HEK293 (cell line): ENCODE results near the gene BSDC1.

Experiments used
- CTCF ChIA-PET: fragments of 350-600 bp; formaldehyde crosslinking; extraction: SDS; loops from one replicate; lab custom pipeline; 2021; ENCODE audit warnings: antibody characterized with exemption; lab: Yijun Ruan, JAX
- POLR2A ChIA-PET: fragments of 300-600 bp; formaldehyde crosslinking; extraction: SDS; loops from one replicate; lab custom pipeline; 2020; ENCODE audit warnings: antibody characterized with exemption, inconsistent platforms; lab: Yijun Ruan, JAX
- H3K27ac ChIP-seq: fragments of 200-500 bp; sonication (Bioruptor generic); 2 replicates; pipeline ENCODE4 v1.5.1; 2014; ENCODE audit warnings: low read depth, low read length, control low read depth, inconsistent platforms; ENCODE audit errors: extremely low read depth
- H3K36me3 ChIP-seq, 2 experiments: fragments of 200-500 bp in 1 of 2; sonication (Bioruptor generic) in 1 of 2; 1 replicate in 1 of 2; 2 replicates in 1 of 2; pipeline ENCODE4 v1.5.1; 2014 to 2017; ENCODE audit warnings: inconsistent platforms in 2 of 2, low read length in 2 of 2; ENCODE audit not compliant: control insufficient read depth in 2 of 2, insufficient read depth in 1 of 2
- H3K4me1 ChIP-seq: fragments of 200-500 bp; sonication (Bioruptor generic); 2 replicates; pipeline ENCODE4 v1.5.1; 2014; ENCODE audit warnings: mild to moderate bottlenecking, low read length, inconsistent platforms; ENCODE audit not compliant: control insufficient read depth, insufficient read depth
- H3K4me3 ChIP-seq: 2 replicates; pipeline ENCODE4 v1.5.1; 2011; ENCODE audit warnings: low read depth, mild to moderate bottlenecking, control low read depth, low read length, moderate library complexity
- H3K9me3 ChIP-seq: fragments of 200-500 bp; sonication (Bioruptor generic); 2 replicates; pipeline ENCODE4 v1.5.1; 2014; ENCODE audit warnings: low read depth, low read length, inconsistent platforms; ENCODE audit not compliant: control insufficient read depth, insufficient read depth
- GLI4 ChIP-seq: fragments of 450-650 bp; formaldehyde crosslinking; IDR thresholded peaks from 2 replicates; pipeline ENCODE4 v1.5.1; 2016; ENCODE audit warnings: missing biosample characterization, missing genetic modification characterization
- KLF7 ChIP-seq: fragments of 450-650 bp; formaldehyde crosslinking; IDR thresholded peaks from 2 replicates; pipeline ENCODE4 v1.5.1; 2016; ENCODE audit warnings: missing biosample characterization, missing genetic modification characterization, borderline replicate concordance
- ZBTB8A ChIP-seq: fragments of 450-650 bp; formaldehyde crosslinking; IDR thresholded peaks from 2 replicates; pipeline ENCODE4 v1.5.1; 2016; ENCODE audit warnings: missing biosample characterization, missing genetic modification characterization
- ZFP69B ChIP-seq: fragments of 450-650 bp; formaldehyde crosslinking; IDR thresholded peaks from 2 replicates; pipeline ENCODE4 v1.5.1; 2016; ENCODE audit warnings: missing biosample characterization, missing genetic modification characterization
- ZNF114 ChIP-seq: fragments of 450-650 bp; formaldehyde crosslinking; IDR thresholded peaks from 2 replicates; pipeline ENCODE4 v1.5.0; 2017; ENCODE audit warnings: missing biosample characterization, missing genetic modification characterization
- ZNF132 ChIP-seq: fragments of 450-650 bp; formaldehyde crosslinking; IDR thresholded peaks from 2 replicates; pipeline ENCODE4 v1.5.1; 2017; ENCODE audit warnings: missing biosample characterization, missing genetic modification characterization, borderline replicate concordance
- ZNF16 ChIP-seq: fragments of 450-650 bp; formaldehyde crosslinking; IDR thresholded peaks from 2 replicates; pipeline ENCODE4 v1.5.1; 2016; ENCODE audit warnings: low read depth, missing biosample characterization, missing genetic modification characterization
- ZNF23 ChIP-seq: fragments of 450-650 bp; formaldehyde crosslinking; IDR thresholded peaks from 2 replicates; pipeline ENCODE4 v1.5.1; 2016; ENCODE audit warnings: missing biosample characterization, missing genetic modification characterization, borderline replicate concordance
- ZNF24 ChIP-seq: fragments of 450-650 bp; formaldehyde crosslinking; IDR thresholded peaks from 2 replicates; pipeline ENCODE4 v1.5.1; 2016; ENCODE audit warnings: missing biosample characterization, missing genetic modification characterization
- ZNF324 ChIP-seq: fragments of 450-650 bp; formaldehyde crosslinking; IDR thresholded peaks from 2 replicates; pipeline ENCODE4 v1.5.1; 2016; ENCODE audit warnings: missing biosample characterization, missing genetic modification characterization
- ZNF354C ChIP-seq: fragments of 450-650 bp; formaldehyde crosslinking; IDR thresholded peaks from 2 replicates; pipeline ENCODE4 v1.5.1; 2016; ENCODE audit warnings: missing biosample characterization, missing genetic modification characterization, low read depth, borderline replicate concordance
- ZNF366 ChIP-seq: fragments of 450-650 bp; formaldehyde crosslinking; conservative IDR thresholded peaks from 2 replicates; pipeline ENCODE4 v1.5.1; 2016; ENCODE audit warnings: missing biosample characterization, missing genetic modification characterization
- ZNF391 ChIP-seq: fragments of 450-650 bp; formaldehyde crosslinking; IDR thresholded peaks from 2 replicates; pipeline ENCODE4 v1.5.1; 2016; ENCODE audit warnings: low read depth, missing biosample characterization, missing genetic modification characterization, borderline replicate concordance
- ZNF513 ChIP-seq: fragments of 450-650 bp; IDR thresholded peaks from 2 replicates; pipeline ENCODE4 v1.5.1; 2018; ENCODE audit warnings: missing biosample characterization, missing genetic modification characterization
- ZNF530 ChIP-seq: fragments of 450-650 bp; formaldehyde crosslinking; IDR thresholded peaks from 2 replicates; pipeline ENCODE4 v1.5.1; 2016; ENCODE audit warnings: low read depth, missing biosample characterization, missing genetic modification characterization
- ZNF544 ChIP-seq: fragments of 450-650 bp; formaldehyde crosslinking; IDR thresholded peaks from 2 replicates; pipeline ENCODE4 v1.5.0; 2017; ENCODE audit warnings: missing biosample characterization, missing genetic modification characterization
- ZNF585B ChIP-seq: fragments of 450-650 bp; formaldehyde crosslinking; IDR thresholded peaks from 2 replicates; pipeline ENCODE4 v1.5.1; 2016; ENCODE audit warnings: missing biosample characterization, missing genetic modification characterization
- ZNF600 ChIP-seq: fragments of 450-650 bp; formaldehyde crosslinking; IDR thresholded peaks from 2 replicates; pipeline ENCODE4 v1.5.1; 2016; ENCODE audit warnings: missing biosample characterization, missing genetic modification characterization
- ZNF670 ChIP-seq: fragments of 450-650 bp; formaldehyde crosslinking; IDR thresholded peaks from 2 replicates; pipeline ENCODE4 v1.5.1; 2016; ENCODE audit warnings: missing biosample characterization, missing genetic modification characterization, low read depth
- ZNF701 ChIP-seq: fragments of 450-650 bp; formaldehyde crosslinking; IDR thresholded peaks from 2 replicates; pipeline ENCODE4 v1.5.1; 2016; ENCODE audit warnings: missing biosample characterization, missing genetic modification characterization
- ZNF777 ChIP-seq: fragments of 450-650 bp; formaldehyde crosslinking; IDR thresholded peaks from 2 replicates; pipeline ENCODE4 v1.5.1; 2017; ENCODE audit warnings: missing biosample characterization, missing genetic modification characterization, borderline replicate concordance
- ZNF830 ChIP-seq: fragments of 450-650 bp; IDR thresholded peaks from 2 replicates; pipeline ENCODE4 v1.5.0; 2018; ENCODE audit warnings: missing biosample characterization, missing genetic modification characterization, low read depth, mild to moderate bottlenecking, moderate library complexity
- ZNF843 ChIP-seq: fragments of 450-650 bp; formaldehyde crosslinking; IDR thresholded peaks from 2 replicates; pipeline ENCODE4 v1.5.1; 2016; ENCODE audit warnings: missing biosample characterization, missing genetic modification characterization
- ZSCAN18 ChIP-seq: fragments of 450-650 bp; formaldehyde crosslinking; IDR thresholded peaks from 2 replicates; pipeline ENCODE4 v1.5.1; 2016; ENCODE audit warnings: missing biosample characterization, missing genetic modification characterization
- ZSCAN23 ChIP-seq: fragments of 450-650 bp; formaldehyde crosslinking; IDR thresholded peaks from 2 replicates; pipeline ENCODE4 v1.5.1; 2016; ENCODE audit warnings: missing biosample characterization, missing genetic modification characterization
- TF ChIP-seq, protein P1 (sequence below): fragments of 450-650 bp; formaldehyde crosslinking; IDR thresholded peaks from 2 replicates; pipeline ENCODE4 v1.5.1; 2016; ENCODE audit warnings: missing biosample characterization, missing genetic modification characterization, borderline replicate concordance
- TF ChIP-seq, protein P2 (sequence below): IDR thresholded peaks from 2 replicates; pipeline ENCODE4 v1.6.1; 2011; ENCODE audit warnings: mild to moderate bottlenecking, low read depth, low read length, borderline replicate concordance

Gene BSDC1

GRCh38 chr1:32330558-32331151 is 63.6 kb downstream of the BSDC1 start:
- CTCF ChIA-PET: interaction anchor here (0.6 to 1.5 kb wide), 4 partner anchors 16 to 190 kb away, joined by 4 to 6 read pairs (median 5); partner anchors contain the start of gene FAM167B
- no peak overlapping the region for H3K4me3 ChIP-seq
- H3K9me3 ChIP-seq: no peaks in the 10 kb centered on the region
- POLR2A ChIA-PET: interaction anchor here (0.6 to 3.2 kb wide), 3 partner anchors 29 to 92 kb away, joined by 3 to 13 read pairs (median 5); partner anchors contain the start of gene HDAC1
- no peak for TF ChIP-seq ZNF23
- no peak for TF ChIP-seq ZNF324 (tag by site-specific recombination)
- no peak for TF ChIP-seq ZNF777 (tag by site-specific recombination)
- no peak for TF ChIP-seq ZNF391
- no peak for TF ChIP-seq ZBTB8A (tag by site-specific recombination)
- TF ChIP-seq ZNF600 (tag by site-specific recombination): peak; percentile 61
- H3K36me3 ChIP-seq: peaks cover 15 to 92% of the 10 kb centered on the region in 2 experiments
- H3K4me1 ChIP-seq: no peaks in the 10 kb centered on the region
- no peak overlapping the region for H3K27ac ChIP-seq

DNA sequence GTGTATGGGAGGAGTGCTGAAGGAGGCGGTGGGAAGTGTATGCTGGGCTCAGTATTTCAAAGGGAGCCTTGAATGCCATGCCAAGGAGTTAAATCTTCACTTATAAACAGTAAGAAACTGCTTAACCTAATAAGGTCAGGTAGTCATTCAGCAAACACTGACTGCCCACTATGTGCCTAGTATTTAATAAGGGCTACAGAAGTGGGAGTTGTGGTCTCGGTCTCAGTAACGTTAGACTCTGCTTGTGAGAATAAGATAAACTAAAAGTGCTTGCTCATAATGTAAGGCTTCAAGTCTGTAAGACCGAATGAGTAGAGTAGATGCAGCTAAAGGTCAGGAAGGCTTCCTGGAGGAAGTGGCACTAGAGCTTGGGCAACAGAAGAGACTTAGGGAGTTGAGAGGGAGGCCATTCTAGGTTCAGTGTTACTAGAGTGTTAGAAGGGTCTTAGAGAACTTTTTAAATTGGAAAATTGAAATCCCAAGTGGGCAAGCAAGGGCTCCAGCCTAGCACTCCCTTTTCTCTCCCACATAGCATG is 64.2 kb downstream of the BSDC1 start:
- TF ChIP-seq ZNF16 (tag by site-specific recombination): no peak
- no peak for TF ChIP-seq ZNF114 (tag by site-specific recombination)
- TF ChIP-seq, protein P1, sequence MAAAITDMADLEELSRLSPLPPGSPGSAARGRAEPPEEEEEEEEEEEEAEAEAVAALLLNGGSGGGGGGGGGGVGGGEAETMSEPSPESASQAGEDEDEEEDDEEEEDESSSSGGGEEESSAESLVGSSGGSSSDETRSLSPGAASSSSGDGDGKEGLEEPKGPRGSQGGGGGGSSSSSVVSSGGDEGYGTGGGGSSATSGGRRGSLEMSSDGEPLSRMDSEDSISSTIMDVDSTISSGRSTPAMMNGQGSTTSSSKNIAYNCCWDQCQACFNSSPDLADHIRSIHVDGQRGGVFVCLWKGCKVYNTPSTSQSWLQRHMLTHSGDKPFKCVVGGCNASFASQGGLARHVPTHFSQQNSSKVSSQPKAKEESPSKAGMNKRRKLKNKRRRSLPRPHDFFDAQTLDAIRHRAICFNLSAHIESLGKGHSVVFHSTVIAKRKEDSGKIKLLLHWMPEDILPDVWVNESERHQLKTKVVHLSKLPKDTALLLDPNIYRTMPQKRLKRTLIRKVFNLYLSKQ (tag by site-specific recombination): no peak
- TF ChIP-seq ZNF701 (tag by site-specific recombination): no peak
- no peak for TF ChIP-seq ZNF132 (tag by site-specific recombination)
- TF ChIP-seq GLI4 (tag by site-specific recombination): 0 out of 2 replicates have a peak, but pooled peaks have one; percentile 40
- TF ChIP-seq ZNF843 (tag by site-specific recombination): no peak
- no peaks in the 10 kb centered on the region for H3K4me1 ChIP-seq
- no peaks in the 10 kb centered on the region for H3K9me3 ChIP-seq
- H3K4me3 ChIP-seq: no peak overlapping the region
- ChIA-PET POLR2A (interaction anchor here (0.6 kb wide), 1 partner anchor 93 kb away, joined by 3 read pairs; no protein-coding TSS in a partner anchor), CTCF (interaction anchor here (0.7 to 1.5 kb wide), 3 partner anchors 82 to 114 kb away, joined by 3 to 4 read pairs (median 3); partner anchors contain the start of gene FAM167B)
- H3K27ac ChIP-seq: no peak overlapping the region
- peaks cover 17 to 98% of the 10 kb centered on the region in 2 experiments for H3K36me3 ChIP-seq

DNA sequence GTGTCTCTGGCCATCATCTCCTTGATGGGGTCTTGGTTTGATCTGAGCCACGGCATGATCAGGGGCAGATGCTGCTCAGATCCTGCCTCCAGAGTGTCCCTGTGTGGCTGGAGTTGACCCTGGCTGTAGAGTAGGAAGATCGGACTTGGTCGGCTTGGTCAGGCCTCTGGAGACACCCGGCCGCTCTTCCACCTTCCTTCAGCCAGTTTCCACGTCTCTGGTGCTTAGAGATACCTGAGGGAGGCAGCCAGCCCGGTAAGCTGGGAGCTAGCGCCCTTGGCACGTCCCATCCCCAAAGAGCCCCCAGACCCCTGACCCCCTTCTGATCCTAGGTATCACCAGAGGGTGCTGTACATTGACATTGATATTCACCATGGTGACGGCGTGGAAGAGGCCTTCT is 67.0 kb downstream of the BSDC1 start:
- H3K27ac ChIP-seq: no peak overlapping the region
- H3K4me3 ChIP-seq: no peak overlapping the region
- no peaks in the 10 kb centered on the region for H3K9me3 ChIP-seq
- ChIA-PET CTCF (no interaction called here), POLR2A (no interaction called here)
- peaks cover 21 to 96% of the 10 kb centered on the region in 2 experiments for H3K36me3 ChIP-seq
- no peaks in the 10 kb centered on the region for H3K4me1 ChIP-seq
- no peak for TF ChIP-seq ZNF544 (tag by site-specific recombination)
- TF ChIP-seq ZNF585B: no peak
- TF ChIP-seq, protein P2, sequence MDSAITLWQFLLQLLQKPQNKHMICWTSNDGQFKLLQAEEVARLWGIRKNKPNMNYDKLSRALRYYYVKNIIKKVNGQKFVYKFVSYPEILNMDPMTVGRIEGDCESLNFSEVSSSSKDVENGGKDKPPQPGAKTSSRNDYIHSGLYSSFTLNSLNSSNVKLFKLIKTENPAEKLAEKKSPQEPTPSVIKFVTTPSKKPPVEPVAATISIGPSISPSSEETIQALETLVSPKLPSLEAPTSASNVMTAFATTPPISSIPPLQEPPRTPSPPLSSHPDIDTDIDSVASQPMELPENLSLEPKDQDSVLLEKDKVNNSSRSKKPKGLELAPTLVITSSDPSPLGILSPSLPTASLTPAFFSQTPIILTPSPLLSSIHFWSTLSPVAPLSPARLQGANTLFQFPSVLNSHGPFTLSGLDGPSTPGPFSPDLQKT: no peak
- no peak for TF ChIP-seq KLF7 (tag by site-specific recombination)
- no peak for TF ChIP-seq ZSCAN23 (tag by site-specific recombination)
- no peak for TF ChIP-seq ZNF530
- TF ChIP-seq ZNF366 (tag by site-specific recombination): no peak
- TF ChIP-seq ZNF513 (tag by site-specific recombination): no peak
- TF ChIP-seq ZNF830 (tag by site-specific recombination): no peak
- TF ChIP-seq ZNF670 (tag by site-specific recombination): no peak
- TF ChIP-seq ZNF354C (tag by site-specific recombination): no peak
- no peak for TF ChIP-seq ZSCAN18 (tag by site-specific recombination)
- no peak for TF ChIP-seq ZFP69B
- TF ChIP-seq ZNF24: no peak
